Cardiac muscle cell (in vitro differentiated cells and primary cell): ENCODE measurements around the gene NPAS3. TPM values are rescaled to one million over a fixed set of nuclear protein-coding genes. Genes with fewer than 3 reads are reported as not detected.

Source experiments
- DNase-seq, 2 donors: peaks; one replicate each; pipeline versions ENCODE4 v3.0.0 to v3.0.0-alpha.2; 2010 to 2017; ENCODE audit warnings: low read depth in 1 of 2, low spot score in 1 of 2
- H3K27ac ChIP-seq: fragments of 200-600 bp; sonication (generic); 2 replicates; pipeline ENCODE4 v1.5.1; 2016
- H3K27me3 ChIP-seq: fragments of 200-600 bp; sonication (generic); 2 replicates; pipeline ENCODE4 v1.6.0; 2016; ENCODE audit warnings: control low read depth
- H3K36me3 ChIP-seq: fragments of 200-600 bp; sonication (generic); 2 replicates; pipeline ENCODE4 v1.5.1; 2016; ENCODE audit warnings: control low read depth
- H3K4me1 ChIP-seq: fragments of 200-600 bp; sonication (generic); 2 replicates; pipeline ENCODE4 v1.8.1; 2017; ENCODE audit warnings: low read depth, mild to moderate bottlenecking, mixed run types
- H3K4me3 ChIP-seq: fragments of 200-600 bp; sonication (generic); 2 replicates; pipeline ENCODE4 v1.5.1; 2016; ENCODE audit warnings: mild to moderate bottlenecking
- H3K9me3 ChIP-seq: fragments of 200-600 bp; sonication (generic); 2 replicates; pipeline ENCODE4 v1.5.1; 2017; ENCODE audit warnings: low read depth, mild to moderate bottlenecking, control low read depth
- CTCF ChIP-seq: IDR thresholded peaks from 2 replicates; pipeline ENCODE4 v1.5.1; 2012; ENCODE audit warnings: low read depth, mild to moderate bottlenecking, low read length
- polyA plus RNA-seq: library from polyadenylated mRNA; unstranded; fragments of >200 nt; fragmentation: Nextera tagmentation; extraction: Ambion mirVana; gene quantifications from 2 replicates; pipeline ENCODE4 v1.2.1, GENCODE V29; 2016
- total RNA-seq: library from RNA; depleted of rRNA; stranded (reverse); fragments of >200 nt; gene quantifications from 2 replicates; pipeline ENCODE4 v1.2.3, GENCODE V29; 2016

Gene NPAS3
- total and polyA plus RNA-seq, 2 experiments from 2014 or later, result 0.18 TPM

GRCh38 chr14:33045760-33046159 lies 107.1 kb downstream of the NPAS3 start:
- Histone ChIP-seq H3K27me3 (no peaks in the 10 kb centered on the region), H3K27ac (no peak overlapping the region), H3K9me3 (no peaks in the 10 kb centered on the region), H3K4me1 (no peaks in the 10 kb centered on the region), H3K36me3 (no peaks in the 10 kb centered on the region), H3K4me3 (no peak overlapping the region)
- TF ChIP-seq CTCF, result no peak
- no peak for DNase-seq

- Histone ChIP-seq H3K9me3 (no peaks in the 10 kb centered on the region), H3K27ac (no peak overlapping the region)
- no peak for TF ChIP-seq CTCF
Observed at GRCh38 chr14:33052943-33053342, 114.3 kb downstream of the NPAS3 start.

GRCh38 chr14:33056213-33056612 lies 117.5 kb downstream of the NPAS3 start:
- no peaks in the 10 kb centered on the region for H3K36me3 ChIP-seq
- H3K4me3 ChIP-seq, result no peak overlapping the region
- no peak for DNase-seq
- no peak for TF ChIP-seq CTCF
- no peaks in the 10 kb centered on the region for H3K4me1 ChIP-seq
- no peaks in the 10 kb centered on the region for H3K27me3 ChIP-seq
- no peak overlapping the region for H3K27ac ChIP-seq
- H3K9me3 ChIP-seq, result no peaks in the 10 kb centered on the region

More at GRCh38 chr14:33052943-33053342, 114.3 kb downstream of the NPAS3 start:
- DNase-seq, result no peak
- Histone ChIP-seq H3K4me1 (no peaks in the 10 kb centered on the region), H3K4me3 (no peak overlapping the region), H3K36me3 (no peaks in the 10 kb centered on the region), H3K27me3 (no peaks in the 10 kb centered on the region)

- H3K27ac ChIP-seq, result no peak overlapping the region
- no peaks in the 10 kb centered on the region for H3K27me3 ChIP-seq
- no peak for DNase-seq
- no peaks in the 10 kb centered on the region for H3K9me3 ChIP-seq
- H3K4me1 ChIP-seq, result peaks cover 5% of the 10 kb centered on the region
- H3K4me3 ChIP-seq, result no peak overlapping the region
- TF ChIP-seq CTCF, result no peak
- H3K36me3 ChIP-seq, result no peaks in the 10 kb centered on the region
Observed at GRCh38 chr14:33057585-33057984, 118.9 kb downstream of the NPAS3 start.

GRCh38 chr14:33061667-33062325 lies 123.1 kb downstream of the NPAS3 start:
- Histone ChIP-seq H3K27me3 (no peaks in the 10 kb centered on the region), H3K4me1 (peaks cover 10% of the 10 kb centered on the region), H3K27ac (no peak overlapping the region), H3K36me3 (no peaks in the 10 kb centered on the region), H3K9me3 (no peaks in the 10 kb centered on the region), H3K4me3 (no peak overlapping the region)
- peak in 1 of 2 donors; percentile 6 for DNase-seq
- TF ChIP-seq CTCF, result no peak
